ENCODE data around the gene LRRC59. TPM values are rescaled to one million over a fixed set of nuclear protein-coding genes. Genes with fewer than 3 reads are reported as not detected.
A peak's percentile ranks its signal among the peaks of the same experiment; 100 is the strongest.

LRRC59 gene
- total and polyA plus RNA-seq, 2 of the 13 experiments (the other 11 are each of a cell fraction or from before 2014, with no cell fraction given) = 87.3 to 222 TPM

DNA sequence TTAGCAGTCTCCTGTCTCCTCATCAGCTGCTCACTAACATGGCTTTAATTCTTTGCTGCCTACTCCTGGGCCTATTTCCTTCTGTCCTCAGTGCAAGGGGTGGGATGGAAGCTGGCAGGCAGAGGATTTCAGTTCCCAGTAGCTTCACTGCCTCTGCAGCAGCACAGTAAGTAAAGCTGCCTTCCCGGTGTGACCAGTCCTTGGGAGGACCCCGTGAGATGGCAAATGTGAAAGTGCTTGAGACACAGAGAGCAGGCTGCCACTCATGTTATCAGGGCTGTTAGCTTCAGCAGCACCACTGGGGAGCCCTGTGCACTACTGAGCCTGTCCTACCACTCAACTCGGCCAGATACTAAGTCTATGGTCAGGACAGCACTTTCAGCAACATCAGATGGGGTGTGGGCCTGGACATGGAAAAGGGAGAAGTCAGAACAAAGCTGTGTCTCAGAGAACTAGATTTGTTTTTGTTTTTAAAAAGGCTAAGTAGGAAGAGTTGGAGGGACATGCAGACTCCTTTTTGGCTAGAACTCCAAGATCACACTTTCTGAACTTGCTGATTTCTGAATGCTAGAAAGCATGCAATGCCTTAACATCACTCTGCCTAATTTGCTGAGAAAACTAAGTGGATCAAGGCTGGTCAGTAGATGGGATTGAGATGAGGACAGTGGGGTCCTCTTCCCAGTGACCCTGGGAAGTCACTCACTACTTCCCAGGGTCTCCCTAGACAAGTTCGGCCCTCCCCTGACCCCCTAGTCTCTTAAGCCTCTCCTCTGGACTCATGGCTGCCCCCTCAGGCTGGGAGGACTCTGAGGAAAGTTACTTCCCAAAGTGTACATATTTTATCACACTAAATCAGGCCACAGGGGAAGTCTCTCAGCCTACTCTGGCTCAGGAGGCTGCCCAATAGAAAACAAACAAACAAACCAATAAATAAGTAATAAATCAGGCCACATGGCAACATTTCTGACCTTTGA is 29.8 kb upstream of the LRRC59 start (continued):
- TF ChIP-seq ZNF335 (CRISPR knock-in tag; IDR thresholded peaks at IDR 0.05) (0 out of 2 replicates have a peak, but pooled peaks have one; percentile 72), EZH2 (conservative IDR thresholded peaks at IDR 0.05; ENCODE audit: low read depth, low read length) (no peak), XBP1 (CRISPR knock-in tag; IDR thresholded peaks at IDR 0.05) (no peak), ATF4 (CRISPR knock-in tag; IDR thresholded peaks at IDR 0.05) (no peak), ZNF451 (CRISPR knock-in tag; IDR thresholded peaks at IDR 0.05) (no peak), TCF7 (IDR thresholded peaks at IDR 0.05; ENCODE audit: low read depth) (no peak), ZNF543 (CRISPR knock-in tag; IDR thresholded peaks at IDR 0.05) (no peak), ZNF839 (CRISPR knock-in tag; IDR thresholded peaks at IDR 0.05; ENCODE audit: borderline replicate concordance) (no peak), ZNF564 (CRISPR knock-in tag; IDR thresholded peaks at IDR 0.05) (0 out of 2 replicates have a peak, but pooled peaks have one; percentile 28), POLR2A (IDR thresholded peaks at IDR 0.05; ENCODE audit: insufficient read depth in 1 of 2, low read depth in 2 of 2, low read length in 2 of 2) (peak; percentile 63 to 73), MIER2 (CRISPR knock-in tag; IDR thresholded peaks at IDR 0.05) (peak; percentile 51; the same call in 1 of the 2 replicates), ZNF580 (CRISPR knock-in tag; IDR thresholded peaks at IDR 0.05; ENCODE audit: borderline replicate concordance, low read depth) (no peak; the same call in 1 of the 2 replicates), SCMH1 (CRISPR knock-in tag; IDR thresholded peaks at IDR 0.05; ENCODE audit: borderline replicate concordance) (no peak), ZHX2 (IDR thresholded peaks at IDR 0.05; ENCODE audit: low read depth) (no peak), ZHX2 (CRISPR knock-in tag; IDR thresholded peaks at IDR 0.05; ENCODE audit: borderline replicate concordance) (no peak)
- TF ChIP-seq, protein P1, sequence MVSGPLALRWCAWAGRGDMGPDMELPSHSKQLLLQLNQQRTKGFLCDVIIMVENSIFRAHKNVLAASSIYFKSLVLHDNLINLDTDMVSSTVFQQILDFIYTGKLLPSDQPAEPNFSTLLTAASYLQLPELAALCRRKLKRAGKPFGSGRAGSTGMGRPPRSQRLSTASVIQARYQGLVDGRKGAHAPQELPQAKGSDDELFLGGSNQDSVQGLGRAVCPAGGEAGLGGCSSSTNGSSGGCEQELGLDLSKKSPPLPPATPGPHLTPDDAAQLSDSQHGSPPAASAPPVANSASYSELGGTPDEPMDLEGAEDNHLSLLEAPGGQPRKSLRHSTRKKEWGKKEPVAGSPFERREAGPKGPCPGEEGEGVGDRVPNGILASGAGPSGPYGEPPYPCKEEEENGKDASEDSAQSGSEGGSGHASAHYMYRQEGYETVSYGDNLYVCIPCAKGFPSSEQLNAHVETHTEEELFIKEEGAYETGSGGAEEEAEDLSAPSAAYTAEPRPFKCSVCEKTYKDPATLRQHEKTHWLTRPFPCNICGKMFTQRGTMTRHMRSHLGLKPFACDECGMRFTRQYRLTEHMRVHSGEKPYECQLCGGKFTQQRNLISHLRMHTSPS (CRISPR knock-in tag; IDR thresholded peaks at IDR 0.05; ENCODE audit: low read depth) = no peak

Data from HepG2 (cell line).